PC-3 (cell line): ENCODE measurements around the gene ACTN1. TPM values are rescaled to one million over a fixed set of nuclear protein-coding genes. Genes with fewer than 3 reads are reported as not detected.
A peak's percentile ranks its signal among the peaks of the same experiment; 100 is the strongest.

Experiments
- ATAC-seq: fragments of 200-7000 bp; cut with Tn5 transposase; 2 replicates; pipeline ENCODE4 v1.9.1; 2020; ENCODE audit warnings: mild to moderate bottlenecking, moderate library complexity
- BruUV-seq: library from RNA; stranded (reverse); fragments of 400-500 nt; replicated peaks from 2 replicates; lab custom pipeline; 2021; lab: Mats Ljungman, UMichigan
- CTCF ChIA-PET: fragments of 300-600 bp; sonication (Branson Sonifier 250); formaldehyde crosslinking; loops from one replicate; lab custom pipeline; 2022; ENCODE audit warnings: antibody characterized with exemption; lab: Charles Lee
- POLR2A ChIA-PET: fragments of 300-600 bp; sonication (Branson Sonifier 250); formaldehyde crosslinking; loops from one replicate; lab custom pipeline; 2022; ENCODE audit warnings: antibody characterized with exemption; ENCODE audit not compliant: unreplicated experiment; lab: Charles Lee
- DNase-seq: peaks from one replicate; pipeline ENCODE4 v3.0.0-alpha.2; 2015
- H2AFZ ChIP-seq: fragments of 300-600 bp; sonication (generic); 2 replicates; pipeline ENCODE4 v1.6.0; 2016; ENCODE audit warnings: antibody characterized with exemption, low read length
- H3F3A ChIP-seq: fragments of 300-600 bp; sonication (generic); one replicate; pipeline ENCODE4 v1.6.0; 2017; ENCODE audit warnings: antibody characterized with exemption, low read length, control low read depth, mild to moderate bottlenecking; ENCODE audit not compliant: unreplicated experiment
- H3K27ac ChIP-seq: fragments of 300-600 bp; sonication (generic); 2 replicates; pipeline ENCODE4 v1.5.1; 2016; ENCODE audit warnings: mild to moderate bottlenecking, low read length
- H3K27me3 ChIP-seq: fragments of 300-600 bp; sonication (generic); 2 replicates; pipeline ENCODE4 v1.6.1; 2016; ENCODE audit warnings: low read length, mixed read lengths
- H3K36me3 ChIP-seq: fragments of 300-600 bp; sonication (generic); 2 replicates; pipeline ENCODE4 v1.6.1; 2016; ENCODE audit warnings: low read depth, mixed run types, low read length, mixed read lengths
- H3K4me1 ChIP-seq: fragments of 300-600 bp; sonication (generic); 2 replicates; pipeline ENCODE4 v1.5.1; 2016; ENCODE audit warnings: low read length; ENCODE audit not compliant: insufficient read depth
- H3K4me2 ChIP-seq: fragments of 300-600 bp; sonication (generic); 2 replicates; pipeline ENCODE4 v1.6.0; 2016; ENCODE audit warnings: low read length
- H3K4me3 ChIP-seq: fragments of 300-600 bp; sonication (generic); 2 replicates; pipeline ENCODE4 v1.5.1; 2016; ENCODE audit warnings: mild to moderate bottlenecking, low read length, mixed read lengths
- H3K79me2 ChIP-seq: fragments of 300-600 bp; sonication (generic); 2 replicates; pipeline ENCODE4 v1.6.1; 2017; ENCODE audit warnings: low read length, mixed read lengths
- H3K9ac ChIP-seq: fragments of 300-600 bp; sonication (generic); 2 replicates; pipeline ENCODE4 v1.6.0; 2016; ENCODE audit warnings: mild to moderate bottlenecking, low read length
- H3K9me2 ChIP-seq: fragments of 300-600 bp; sonication (generic); replicated peaks from 2 replicates; pipeline ENCODE4 v1.6.1; 2016; ENCODE audit warnings: mixed run types, low read length, mixed read lengths
- H3K9me3 ChIP-seq: fragments of 300-600 bp; sonication (generic); 2 replicates; pipeline ENCODE4 v1.6.1; 2016; ENCODE audit warnings: low read length, mixed read lengths
- H4K20me1 ChIP-seq: fragments of 300-600 bp; sonication (generic); 2 replicates; pipeline ENCODE4 v1.6.1; 2016; ENCODE audit warnings: low read length, mixed read lengths
- EZH2 ChIP-seq: fragments of 300-600 bp; sonication (generic); IDR thresholded peaks from one replicate; pipeline ENCODE4 v1.6.1; 2017; ENCODE audit warnings: antibody characterized with exemption, mild to moderate bottlenecking, low read length; ENCODE audit not compliant: unreplicated experiment
- EZH2phosphoT487 ChIP-seq: fragments of 300-600 bp; sonication (generic); IDR thresholded peaks from 2 replicates; pipeline ENCODE4 v1.6.1; 2018; ENCODE audit warnings: mild to moderate bottlenecking, antibody characterized with exemption, low read length, borderline replicate concordance
- intact Hi-C: fragments of 100-400 bp; cut with micrococcal nuclease; formaldehyde crosslinking; loops from 2 replicates; pipeline ENCODE4 v1.9.0; 2023
- total RNA-seq: library from RNA; depleted of rRNA; stranded (reverse); fragments of >200 nt; gene quantifications from 2 replicates; pipeline ENCODE4 v1.2.3, GENCODE V29; 2014
- TF ChIP-seq, protein P1 (sequence below): fragments of 300-600 bp; sonication (generic); conservative IDR thresholded peaks from 2 replicates; pipeline ENCODE4 v1.5.1; 2017; ENCODE audit warnings: antibody characterized with exemption, low read depth, mild to moderate bottlenecking, low read length

The ACTN1 gene
- total RNA-seq, 1 experiment from 2014 or later, result 303 TPM

GRCh38 chr14:69006346-69006745 lies 27.2 kb upstream of the ACTN1 start:
- no peak overlapping the region for H2AFZ ChIP-seq
- peak overlapping the region; percentile 43 for H3K27ac ChIP-seq
- no peaks in the 10 kb centered on the region for H4K20me1 ChIP-seq
- no peak overlapping the region for H3K9ac ChIP-seq
- DNase-seq, result no peak
- H3K36me3 ChIP-seq, result no peaks in the 10 kb centered on the region
- intact Hi-C loops, result loop anchor here (5.0 kb wide), 1 partner anchor 86 kb away; no protein-coding TSS in a partner anchor
- ATAC-seq, result no peak
- H3K4me1 ChIP-seq, result peaks cover 34% of the 10 kb centered on the region
- H3K4me3 ChIP-seq, result no peak overlapping the region
- H3K4me2 ChIP-seq, result no peak overlapping the region
- no peaks in the 10 kb centered on the region for H3K9me3 ChIP-seq
- no peaks in the 10 kb centered on the region for H3F3A ChIP-seq
- ChIA-PET POLR2A (interaction anchor here (0.7 kb wide), 1 partner anchor 26 kb away, joined by 11 read pairs; no protein-coding TSS in a partner anchor), CTCF (interaction anchor here (0.6 kb wide), 2 partner anchors 10 to 163 kb away, joined by 3 read pairs; no protein-coding TSS in a partner anchor)
- TF ChIP-seq EZH2 (no peak), EZH2phosphoT487 (no peak)
- TF ChIP-seq, protein P1, sequence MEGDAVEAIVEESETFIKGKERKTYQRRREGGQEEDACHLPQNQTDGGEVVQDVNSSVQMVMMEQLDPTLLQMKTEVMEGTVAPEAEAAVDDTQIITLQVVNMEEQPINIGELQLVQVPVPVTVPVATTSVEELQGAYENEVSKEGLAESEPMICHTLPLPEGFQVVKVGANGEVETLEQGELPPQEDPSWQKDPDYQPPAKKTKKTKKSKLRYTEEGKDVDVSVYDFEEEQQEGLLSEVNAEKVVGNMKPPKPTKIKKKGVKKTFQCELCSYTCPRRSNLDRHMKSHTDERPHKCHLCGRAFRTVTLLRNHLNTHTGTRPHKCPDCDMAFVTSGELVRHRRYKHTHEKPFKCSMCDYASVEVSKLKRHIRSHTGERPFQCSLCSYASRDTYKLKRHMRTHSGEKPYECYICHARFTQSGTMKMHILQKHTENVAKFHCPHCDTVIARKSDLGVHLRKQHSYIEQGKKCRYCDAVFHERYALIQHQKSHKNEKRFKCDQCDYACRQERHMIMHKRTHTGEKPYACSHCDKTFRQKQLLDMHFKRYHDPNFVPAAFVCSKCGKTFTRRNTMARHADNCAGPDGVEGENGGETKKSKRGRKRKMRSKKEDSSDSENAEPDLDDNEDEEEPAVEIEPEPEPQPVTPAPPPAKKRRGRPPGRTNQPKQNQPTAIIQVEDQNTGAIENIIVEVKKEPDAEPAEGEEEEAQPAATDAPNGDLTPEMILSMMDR, result no peak
- H3K27me3 ChIP-seq, result no peaks in the 10 kb centered on the region
- BruUV-seq, result no TSS peak
- no peaks in the 10 kb centered on the region for H3K9me2 ChIP-seq
- H3K79me2 ChIP-seq, result no peaks in the 10 kb centered on the region

DNA sequence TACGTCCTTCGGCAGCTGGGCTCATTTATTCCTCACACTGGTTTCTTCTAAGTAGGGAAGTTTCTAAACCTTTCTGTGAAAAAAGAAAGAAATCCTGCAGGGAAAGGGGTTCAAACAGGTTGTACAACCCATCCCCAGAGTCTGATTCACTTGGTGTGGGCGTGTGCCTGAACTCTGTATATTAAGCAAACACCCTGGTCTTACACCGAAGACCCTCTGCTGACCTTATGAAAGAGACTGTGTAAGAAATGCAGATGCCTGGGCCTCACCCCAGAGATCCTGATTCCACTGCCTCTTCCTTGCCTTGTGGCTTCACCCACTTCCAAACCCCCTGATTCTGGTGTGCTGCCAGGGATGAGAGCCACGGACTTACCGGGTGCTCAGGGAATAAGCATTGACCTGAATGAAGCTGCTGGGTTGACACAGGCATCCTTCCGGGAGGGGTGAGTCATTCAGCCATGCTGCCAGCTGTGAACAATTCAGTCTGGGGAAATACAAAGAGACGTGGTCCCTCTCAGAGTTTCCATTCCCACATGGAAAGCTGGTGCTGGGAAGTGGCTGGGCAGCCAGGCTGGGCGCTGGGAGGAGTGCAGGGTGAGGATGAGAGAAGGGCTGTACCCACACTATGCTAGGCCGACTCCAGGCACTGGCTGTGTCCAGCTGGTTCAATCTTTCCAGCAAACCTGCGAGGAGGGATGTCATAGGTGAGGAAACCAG lies 26.5 kb upstream of the ACTN1 start:
- Histone ChIP-seq H3K9ac (peak overlapping the region; percentile 10; the same call in 1 of the 2 replicates), H4K20me1 (no peaks in the 10 kb centered on the region), H3F3A (no peaks in the 10 kb centered on the region), H3K4me1 (peaks cover 30% of the 10 kb centered on the region), H3K4me3 (peak overlapping the region; percentile 30; the same call in 1 of the 2 replicates), H2AFZ (0 out of 2 replicates have a peak overlapping the region, but pooled peaks have one; percentile 26), H3K79me2 (no peaks in the 10 kb centered on the region), H3K9me2 (no peaks in the 10 kb centered on the region), H3K27ac (peak overlapping the region; percentile 43), H3K9me3 (no peaks in the 10 kb centered on the region), H3K27me3 (no peaks in the 10 kb centered on the region), H3K4me2 (peak overlapping the region; percentile 70), H3K36me3 (no peaks in the 10 kb centered on the region)
- POLR2A ChIA-PET, result interaction anchor here (0.6 to 0.7 kb wide), 2 partner anchors 26 to 181 kb away, joined by 8 to 11 read pairs; no protein-coding TSS in a partner anchor
- ATAC-seq, result peak; percentile 90
- peak; percentile 91 for DNase-seq
- intact Hi-C loops, result loop anchor here (1.0 to 5.0 kb wide), 2 partner anchors 26 to 87 kb away; partner anchors contain the start of gene ACTN1
- CTCF ChIA-PET, result interaction anchor here (0.6 kb wide), 1 partner anchor 162 kb away, joined by 3 read pairs; no protein-coding TSS in a partner anchor
- TF ChIP-seq, protein P1, result no peak
- TF ChIP-seq EZH2phosphoT487 (no peak), EZH2 (no peak)
- no TSS peak for BruUV-seq
